HAP-1 (cell line): Measurements from ENCODE around the gene GPD2.
"Not testable (repeated sequence)": the region's sequence is repeated elsewhere in the genome, so short reads cannot be mapped to it uniquely, and the experiment has no call there.

Experiments used
- DNase-seq, 2 experiments: peaks; one replicate each; pipeline ENCODE4 v3.0.0-alpha.2; 2016 to 2020; ENCODE audit warnings: low spot score in 2 of 2
- H3K27me3 ChIP-seq: fragments of 250-450 bp; sonication (Bioruptor Pico); 2 replicates; pipeline ENCODE4 v1.5.1; 2020; ENCODE audit warnings: low read depth, mild to moderate bottlenecking, moderate library complexity
- H3K36me3 ChIP-seq: fragments of 250-450 bp; sonication (Bioruptor Pico); replicated peaks from 2 replicates; pipeline ENCODE4 v1.5.1; 2020; ENCODE audit warnings: mild to moderate bottlenecking
- H3K4me1 ChIP-seq: fragments of 250-450 bp; sonication (Bioruptor Pico); 2 replicates; pipeline ENCODE4 v1.5.1; 2020; ENCODE audit warnings: mild to moderate bottlenecking
- H3K4me3 ChIP-seq: fragments of 250-450 bp; sonication (Bioruptor Pico); 2 replicates; pipeline ENCODE4 v1.5.1; 2020; ENCODE audit warnings: mild to moderate bottlenecking, moderate library complexity
- H3K9me3 ChIP-seq: fragments of 250-450 bp; sonication (Bioruptor Pico); 2 replicates; pipeline ENCODE4 v1.5.1; 2020; ENCODE audit warnings: mild to moderate bottlenecking, moderate library complexity
- in situ Hi-C: fragments of 300-500 bp; cut with MboI; formaldehyde crosslinking; loops from 3 replicates; pipeline ENCODE4 v1.14.3; 2020; ENCODE audit warnings: low sequenced_read_pairs, inconsistent platforms, mixed read lengths

The GPD2 gene

DNA sequence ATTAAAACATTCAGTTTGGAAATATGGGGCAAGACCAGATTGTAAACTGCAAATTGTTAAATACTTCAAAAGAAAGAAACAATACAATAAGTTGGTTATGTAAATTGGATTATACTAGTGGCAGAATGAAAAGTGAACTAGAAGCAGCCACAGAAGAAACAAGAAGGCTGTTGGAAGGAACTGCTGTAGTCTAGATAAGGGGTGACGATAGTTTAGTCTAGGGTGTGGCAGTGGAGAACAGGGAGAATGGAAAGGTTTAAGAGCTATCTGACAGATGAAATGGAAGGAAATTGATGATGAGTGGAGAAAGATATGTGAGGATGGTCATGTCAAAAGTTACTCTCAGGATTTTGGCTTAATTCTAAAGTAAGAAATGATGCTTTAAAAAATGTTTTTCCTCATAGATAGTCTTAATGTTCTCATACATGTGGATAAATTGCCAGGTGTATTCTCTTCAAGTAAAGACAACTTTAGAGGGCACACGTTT lies 179.7 kb downstream of the GPD2 start:
- no peaks in the 10 kb centered on the region for H3K27me3 ChIP-seq
- H3K4me1 ChIP-seq, result no peaks in the 10 kb centered on the region
- in situ Hi-C loops, result no loop called here
- H3K4me3 ChIP-seq, result no peak overlapping the region
- no peak for DNase-seq
- H3K9me3 ChIP-seq, result no peaks in the 10 kb centered on the region
- no peaks in the 10 kb centered on the region for H3K36me3 ChIP-seq

DNA sequence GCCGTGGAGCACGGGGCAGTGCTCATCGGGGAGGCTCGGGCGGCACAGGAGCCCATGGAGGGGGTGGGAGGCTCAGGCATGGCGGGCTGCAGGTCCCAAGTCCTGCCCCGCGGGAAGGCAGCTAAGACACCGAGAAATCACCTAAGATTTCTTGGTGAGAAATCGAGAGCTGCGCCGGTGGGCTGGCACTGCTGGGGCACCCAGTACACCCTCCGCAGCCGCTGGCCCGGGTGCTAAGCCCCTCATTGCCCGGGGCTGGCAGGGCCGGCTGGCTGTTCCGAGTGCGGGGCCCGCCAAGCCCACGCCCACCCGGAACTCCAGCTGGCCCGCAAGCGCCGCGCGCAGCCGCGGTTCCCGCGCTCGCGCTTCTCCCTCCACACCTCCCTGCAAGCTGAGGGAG lies 181.9 kb downstream of the GPD2 start:
- H3K36me3 ChIP-seq, H3K4me3 ChIP-seq, H3K9me3 ChIP-seq, DNase-seq, in situ Hi-C loops, H3K27me3 ChIP-seq: not testable (repeated sequence)
- H3K4me1 ChIP-seq, result peaks cover 12% of the 10 kb centered on the region

DNA sequence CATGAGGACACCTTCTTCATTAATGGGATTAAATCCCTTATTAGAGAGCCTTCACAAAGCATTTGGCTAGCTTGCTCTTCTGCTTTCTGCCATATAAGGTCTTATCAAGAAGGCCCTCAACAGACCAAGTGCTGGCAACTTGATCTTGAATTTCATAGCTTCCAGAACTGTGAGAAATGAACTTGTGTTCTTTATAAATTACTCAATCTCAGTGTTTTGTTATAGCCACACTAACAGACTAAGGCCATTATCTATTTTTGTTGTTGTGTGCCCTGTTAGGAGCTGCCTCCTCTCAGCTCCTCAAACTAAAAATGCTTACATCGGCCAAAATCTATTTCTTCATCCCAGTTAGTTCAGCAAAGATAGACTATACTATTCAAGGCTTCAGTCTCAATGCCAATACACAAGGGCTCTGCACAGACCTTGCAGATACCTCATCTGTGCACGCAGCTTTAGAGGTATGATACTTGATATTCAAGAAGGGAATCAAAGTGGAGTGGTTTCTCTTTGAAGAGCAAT lies 182.9 kb downstream of the GPD2 start:
- Histone ChIP-seq H3K27me3 (no peaks in the 10 kb centered on the region), H3K36me3 (no peaks in the 10 kb centered on the region), H3K4me3 (no peak overlapping the region), H3K4me1 (peaks cover 18% of the 10 kb centered on the region), H3K9me3 (peaks cover 3% of the 10 kb centered on the region; the same call in 1 of the 2 replicates)
- in situ Hi-C loops, result no loop called here
- no peak for DNase-seq

DNA sequence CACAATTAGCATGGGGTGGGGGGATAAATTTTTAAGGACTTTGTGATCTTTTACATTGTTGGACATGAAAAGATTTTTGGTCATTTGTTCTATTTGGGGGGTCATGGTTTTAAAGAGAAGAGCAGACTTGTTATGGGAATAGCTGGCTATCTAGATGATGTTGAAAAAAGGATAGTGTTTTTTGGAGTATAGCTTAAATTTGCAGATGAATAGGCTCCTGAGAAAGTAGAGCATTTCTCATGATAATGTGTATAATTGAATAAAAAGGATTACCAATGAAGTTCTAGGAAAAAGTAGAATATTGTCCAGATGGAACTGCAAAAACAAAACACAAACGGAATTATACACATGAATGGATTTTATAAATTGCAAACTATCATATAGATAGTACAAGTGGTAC lies 186.3 kb downstream of the GPD2 start:
- Histone ChIP-seq H3K4me1 (peaks cover 28% of the 10 kb centered on the region), H3K27me3 (no peaks in the 10 kb centered on the region), H3K9me3 (peaks cover 3% of the 10 kb centered on the region; the same call in 1 of the 2 replicates), H3K36me3 (no peaks in the 10 kb centered on the region), H3K4me3 (no peak overlapping the region)
- DNase-seq, result peak in 1 of 2 experiments; percentile 92
- in situ Hi-C loops, result no loop called here

DNA sequence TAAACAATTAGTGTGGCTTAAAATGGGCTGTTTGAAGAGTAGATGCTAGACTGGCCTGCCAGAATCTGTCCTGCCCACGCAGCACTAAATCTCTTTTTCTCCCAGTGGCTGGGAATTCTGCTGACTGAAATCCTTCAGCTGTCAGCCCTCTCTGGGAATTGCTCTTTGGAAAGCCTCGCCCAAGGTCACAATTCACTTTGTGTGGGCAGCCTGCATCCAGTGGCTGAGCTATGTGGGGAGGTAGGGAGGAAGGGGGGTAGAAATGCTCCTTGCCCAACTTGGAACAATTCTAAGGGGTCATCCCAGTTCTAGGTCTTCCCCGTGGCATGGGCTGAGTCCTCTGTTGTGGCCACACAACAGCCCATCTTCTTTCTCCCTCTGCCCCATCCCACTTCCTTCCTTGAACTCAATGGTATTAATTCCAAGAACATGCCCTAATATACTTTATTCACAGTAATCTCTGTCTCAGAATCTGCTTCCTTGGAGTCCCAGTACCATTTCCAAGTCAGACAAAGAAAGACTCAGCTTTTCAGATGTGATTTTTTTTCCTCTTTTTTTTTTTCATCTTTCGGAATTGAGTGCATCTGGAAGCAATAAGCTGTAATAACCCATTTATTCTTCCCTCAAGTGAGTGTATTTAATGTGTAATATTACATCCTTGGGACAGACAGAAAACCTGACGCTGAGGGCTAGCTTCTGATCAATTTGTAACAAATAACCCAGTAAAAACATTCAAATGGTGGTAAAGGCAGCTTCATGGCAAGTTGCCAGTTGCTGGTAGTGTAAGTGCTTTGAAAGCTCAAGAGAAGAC lies 189.4 kb downstream of the GPD2 start:
- peaks cover 3% of the 10 kb centered on the region; the same call in 1 of the 2 replicates for H3K9me3 ChIP-seq
- DNase-seq, result peak in 1 of 2 experiments; percentile 53
- peaks cover 41% of the 10 kb centered on the region for H3K4me1 ChIP-seq
- H3K36me3 ChIP-seq, result no peaks in the 10 kb centered on the region
- in situ Hi-C loops, result no loop called here
- H3K4me3 ChIP-seq, result no peak overlapping the region
- H3K27me3 ChIP-seq, result no peaks in the 10 kb centered on the region

DNA sequence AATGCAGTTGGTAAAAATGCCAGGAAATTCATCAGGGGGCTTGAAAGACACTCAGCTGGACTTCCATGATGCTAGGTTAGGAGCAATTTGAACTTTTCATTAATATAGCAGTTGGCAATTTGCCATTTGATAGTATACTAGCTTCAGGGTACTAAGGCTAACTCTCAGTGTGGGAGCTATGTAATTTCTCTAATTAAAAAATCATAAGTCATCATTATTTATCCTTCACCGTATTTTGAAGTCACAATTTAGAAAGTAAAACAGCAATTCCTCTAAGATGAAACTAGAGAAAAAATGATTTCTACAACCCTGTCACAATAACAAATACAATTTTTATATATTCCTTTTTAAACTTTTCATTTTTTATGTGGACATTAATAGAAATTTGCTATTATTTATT lies 190.8 kb downstream of the GPD2 start:
- in situ Hi-C loops, result no loop called here
- DNase-seq, result no peak
- H3K27me3 ChIP-seq, result no peaks in the 10 kb centered on the region
- peaks cover 53% of the 10 kb centered on the region for H3K4me1 ChIP-seq
- no peaks in the 10 kb centered on the region for H3K36me3 ChIP-seq
- no peak overlapping the region for H3K4me3 ChIP-seq
- H3K9me3 ChIP-seq, result no peaks in the 10 kb centered on the region

DNA sequence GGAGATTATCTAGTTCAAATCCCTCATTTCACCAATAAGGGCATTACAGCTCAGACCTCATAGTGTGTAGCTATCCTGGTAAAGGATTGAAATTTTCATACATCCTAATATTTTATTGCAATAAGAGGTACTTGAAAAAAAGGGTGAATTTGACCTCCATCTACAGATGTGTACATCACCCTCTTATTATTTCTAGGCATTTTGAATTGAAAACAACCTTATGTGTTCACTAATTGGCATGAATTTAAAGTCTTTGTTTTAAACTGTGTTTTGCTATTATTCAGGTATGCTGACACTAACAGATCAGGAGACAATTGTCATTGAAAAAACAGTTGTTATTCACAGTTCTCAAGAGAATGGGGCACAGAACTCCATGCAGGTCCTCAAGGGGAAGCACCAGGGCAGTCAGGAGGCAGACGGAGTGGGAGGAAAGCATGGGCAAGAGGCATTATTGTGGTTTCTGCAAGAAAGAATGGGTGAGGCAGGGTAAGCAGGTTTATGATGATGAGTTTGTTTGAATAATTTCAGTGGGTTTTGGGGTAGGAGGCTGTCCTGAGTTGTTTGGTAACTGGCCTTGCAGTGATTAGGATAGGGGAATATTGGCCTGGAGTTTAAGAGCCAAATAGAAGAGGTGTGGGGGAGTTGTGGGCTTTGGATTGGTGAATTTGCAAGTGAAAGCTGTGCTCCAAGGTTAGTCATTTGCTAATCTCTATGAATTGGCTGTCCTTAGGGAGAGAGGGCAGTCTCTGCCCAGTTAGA lies 194.6 kb downstream of the GPD2 start:
- H3K9me3 ChIP-seq, result no peaks in the 10 kb centered on the region
- in situ Hi-C loops, result no loop called here

DNA sequence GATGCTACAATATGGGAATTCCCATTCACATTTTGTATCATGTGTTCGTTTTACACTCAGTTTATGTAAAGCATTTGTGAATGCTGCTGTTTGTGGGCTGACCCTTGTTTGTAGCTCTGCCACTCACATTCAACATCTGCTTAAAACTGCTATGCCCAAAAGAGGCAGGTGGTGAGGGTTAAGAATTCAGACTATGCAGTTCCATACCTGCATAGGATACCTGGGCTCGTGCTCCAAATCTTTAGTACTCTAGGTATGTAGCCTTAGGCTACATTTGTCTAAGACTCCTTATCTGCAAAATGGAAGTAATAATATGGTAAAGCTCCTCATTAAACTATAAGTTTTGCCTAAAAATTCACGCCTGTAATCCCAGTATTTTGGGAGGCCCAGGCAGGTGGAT lies 199.5 kb downstream of the GPD2 start:
- no peaks in the 10 kb centered on the region for H3K9me3 ChIP-seq
- no peaks in the 10 kb centered on the region for H3K27me3 ChIP-seq
- peaks cover 14% of the 10 kb centered on the region for H3K4me1 ChIP-seq
- DNase-seq, result no peak
- in situ Hi-C loops, result no loop called here
- no peaks in the 10 kb centered on the region for H3K36me3 ChIP-seq
- H3K4me3 ChIP-seq, result no peak overlapping the region

More for the DNA sequence above, 194.6 kb downstream of the GPD2 start:
- no peaks in the 10 kb centered on the region for H3K36me3 ChIP-seq
- no peaks in the 10 kb centered on the region for H3K27me3 ChIP-seq
- peaks cover 28% of the 10 kb centered on the region for H3K4me1 ChIP-seq
- H3K4me3 ChIP-seq, result no peak overlapping the region
- peak; percentile 72 to 91 for DNase-seq
